ENCODE data around the gene SV2B. TPM values are rescaled to one million over a fixed set of nuclear protein-coding genes. Genes with fewer than 3 reads are reported as not detected.

Gene SV2B
- total and polyA plus RNA-seq, 2 experiments from 2014 or later = 0.17 to 2.2 TPM

GRCh38 chr15:91200101-91200754, 100.2 kb downstream of the SV2B start:
- no peak for DNase-seq (ENCODE audit: low spot score)
- no peaks in the 10 kb centered on the region for H4K20me1 ChIP-seq (ENCODE audit: insufficient read depth, poor library complexity, severe bottlenecking)
- 83% methylated on average over 5 of the region's 5 CpGs for WGBS (ENCODE audit: low lambda C conversion rate, missing lambda C conversion rate)
- no peak overlapping the region for H3K4me3 ChIP-seq
- no peak overlapping the region for H2AFZ ChIP-seq
- H3K4me1 ChIP-seq (ENCODE audit: insufficient read depth) = no peaks in the 10 kb centered on the region
- no peaks in the 10 kb centered on the region for H3K79me2 ChIP-seq
- H3K4me2 ChIP-seq = no peak overlapping the region
- TF ChIP-seq EZH2phosphoT487 (IDR thresholded peaks at IDR 0.05; ENCODE audit: low read depth, severe bottlenecking, unreplicated experiment) (no peak), EZH2 (IDR thresholded peaks at IDR 0.05; ENCODE audit: borderline replicate concordance) (no peak)
- TF ChIP-seq, protein P1, sequence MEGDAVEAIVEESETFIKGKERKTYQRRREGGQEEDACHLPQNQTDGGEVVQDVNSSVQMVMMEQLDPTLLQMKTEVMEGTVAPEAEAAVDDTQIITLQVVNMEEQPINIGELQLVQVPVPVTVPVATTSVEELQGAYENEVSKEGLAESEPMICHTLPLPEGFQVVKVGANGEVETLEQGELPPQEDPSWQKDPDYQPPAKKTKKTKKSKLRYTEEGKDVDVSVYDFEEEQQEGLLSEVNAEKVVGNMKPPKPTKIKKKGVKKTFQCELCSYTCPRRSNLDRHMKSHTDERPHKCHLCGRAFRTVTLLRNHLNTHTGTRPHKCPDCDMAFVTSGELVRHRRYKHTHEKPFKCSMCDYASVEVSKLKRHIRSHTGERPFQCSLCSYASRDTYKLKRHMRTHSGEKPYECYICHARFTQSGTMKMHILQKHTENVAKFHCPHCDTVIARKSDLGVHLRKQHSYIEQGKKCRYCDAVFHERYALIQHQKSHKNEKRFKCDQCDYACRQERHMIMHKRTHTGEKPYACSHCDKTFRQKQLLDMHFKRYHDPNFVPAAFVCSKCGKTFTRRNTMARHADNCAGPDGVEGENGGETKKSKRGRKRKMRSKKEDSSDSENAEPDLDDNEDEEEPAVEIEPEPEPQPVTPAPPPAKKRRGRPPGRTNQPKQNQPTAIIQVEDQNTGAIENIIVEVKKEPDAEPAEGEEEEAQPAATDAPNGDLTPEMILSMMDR (IDR thresholded peaks at IDR 0.05; ENCODE audit: poor library complexity) = no peak
- no peaks in the 10 kb centered on the region for H3K36me3 ChIP-seq (replicated peaks; ENCODE audit: insufficient read depth, low read depth)
- no peaks in the 10 kb centered on the region for H3K9me3 ChIP-seq (ENCODE audit: low read depth)
- H3K27me3 ChIP-seq = peaks cover 8% of the 10 kb centered on the region
- no peak overlapping the region for H3K27ac ChIP-seq
- H3K9me2 ChIP-seq (replicated peaks; ENCODE audit: insufficient read depth) = no peaks in the 10 kb centered on the region

- Histone ChIP-seq H3K4me1 (ENCODE audit: insufficient read depth) (no peaks in the 10 kb centered on the region), H3K27me3 (peaks cover 8% of the 10 kb centered on the region), H3K9me2 (replicated peaks; ENCODE audit: insufficient read depth) (no peaks in the 10 kb centered on the region), H3K79me2 (no peaks in the 10 kb centered on the region), H3K9me3 (ENCODE audit: low read depth) (no peaks in the 10 kb centered on the region), H3K27ac (no peak overlapping the region), H3K4me2 (no peak overlapping the region), H3K36me3 (replicated peaks; ENCODE audit: insufficient read depth, low read depth) (no peaks in the 10 kb centered on the region), H4K20me1 (ENCODE audit: insufficient read depth, poor library complexity, severe bottlenecking) (no peaks in the 10 kb centered on the region), H2AFZ (no peak overlapping the region), H3K4me3 (no peak overlapping the region)
- TF ChIP-seq, protein P1 (IDR thresholded peaks at IDR 0.05; ENCODE audit: poor library complexity) = no peak
- TF ChIP-seq EZH2 (IDR thresholded peaks at IDR 0.05; ENCODE audit: borderline replicate concordance) (no peak), EZH2phosphoT487 (IDR thresholded peaks at IDR 0.05; ENCODE audit: low read depth, severe bottlenecking, unreplicated experiment) (no peak)
- no peak for DNase-seq (ENCODE audit: low spot score)
Observed at GRCh38 chr15:91202510-91203102, 102.5 kb downstream of the SV2B start.

DNA sequence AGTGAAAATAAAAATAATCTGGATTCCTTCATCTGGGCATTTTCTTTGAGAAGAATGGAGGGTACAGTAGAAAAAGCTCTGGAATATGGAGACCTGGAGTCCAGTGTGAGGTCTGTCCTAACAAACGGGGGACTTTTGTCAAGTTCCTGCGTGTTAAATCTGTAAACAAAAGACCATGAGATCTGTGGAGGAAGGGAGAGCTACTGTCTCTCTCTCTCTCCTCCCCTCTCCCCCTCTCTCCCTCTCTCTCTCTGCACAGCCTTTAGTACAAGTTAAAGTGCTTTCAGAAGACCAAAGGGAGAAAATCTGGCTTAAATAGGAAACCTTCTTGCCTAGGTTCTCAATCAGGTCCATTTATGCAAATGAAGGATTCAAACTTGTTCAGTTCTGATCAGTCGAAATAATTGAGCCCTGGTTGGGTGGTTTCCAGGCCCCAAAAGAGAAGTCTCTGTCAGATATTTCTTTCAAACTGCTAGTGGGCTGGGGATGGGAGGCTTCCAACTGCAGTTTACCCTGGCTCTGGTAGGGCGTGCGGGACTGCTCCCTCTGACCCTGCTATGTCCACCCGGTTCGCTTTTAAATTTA, 103.7 kb downstream of the SV2B start:
- Histone ChIP-seq H3K4me3 (no peak overlapping the region), H3K9me2 (replicated peaks; ENCODE audit: insufficient read depth) (no peaks in the 10 kb centered on the region), H3K27me3 (peaks cover 11% of the 10 kb centered on the region), H2AFZ (no peak overlapping the region), H3K9me3 (ENCODE audit: low read depth) (no peaks in the 10 kb centered on the region), H3K4me1 (ENCODE audit: insufficient read depth) (no peaks in the 10 kb centered on the region), H3K4me2 (no peak overlapping the region), H3K27ac (no peak overlapping the region), H3K36me3 (replicated peaks; ENCODE audit: insufficient read depth, low read depth) (no peaks in the 10 kb centered on the region), H3K79me2 (no peaks in the 10 kb centered on the region), H4K20me1 (ENCODE audit: insufficient read depth, poor library complexity, severe bottlenecking) (no peaks in the 10 kb centered on the region)
- 64% methylated on average over 7 of the region's 7 CpGs for WGBS (ENCODE audit: low lambda C conversion rate, missing lambda C conversion rate)
- DNase-seq (ENCODE audit: low spot score) = no peak
- TF ChIP-seq, protein P1 (IDR thresholded peaks at IDR 0.05; ENCODE audit: poor library complexity) = no peak
- TF ChIP-seq EZH2 (IDR thresholded peaks at IDR 0.05; ENCODE audit: borderline replicate concordance) (no peak), EZH2phosphoT487 (IDR thresholded peaks at IDR 0.05; ENCODE audit: low read depth, severe bottlenecking, unreplicated experiment) (no peak)
